Right lobe of liver (tissue), 6 donors: ENCODE measurements around the gene KLHL10. TPM values are rescaled to one million over a fixed set of nuclear protein-coding genes. Genes with fewer than 3 reads are reported as not detected.
A peak's percentile ranks its signal among the peaks of the same experiment; 100 is the strongest.
"Not testable (repeated sequence)": the region's sequence is repeated elsewhere in the genome, so short reads cannot be mapped to it uniquely, and the experiment has no call there.

Source experiments
- ATAC-seq, 4 donors: fragments of 200-7000 bp; cut with Tn5 transposase; one replicate each; pipeline ENCODE4 v1.9.1; 2020; ENCODE audit warnings: mild to moderate bottlenecking in 4 of 4, moderate library complexity in 4 of 4
- DNase-seq, 3 donors: peaks; one replicate each; pipeline ENCODE4 v3.0.0-alpha.2; 2020
- H3K27ac ChIP-seq, 3 donors: fragments of 200-600 bp; one replicate each; pipeline ENCODE4 v1.8.0; 2022
- H3K27me3 ChIP-seq, 2 donors: fragments of 200-600 bp; one replicate each; pipeline ENCODE4 v1.8.0; 2022
- H3K36me3 ChIP-seq, 4 donors: fragments of 200-600 bp; sonication (generic) in 1 of 4; one replicate each; pipeline versions ENCODE4 v1.5.1 to v1.8.0; 2017 to 2022; ENCODE audit warnings: control low read depth in 1 of 4
- H3K4me1 ChIP-seq, 4 donors: fragments of 200-600 bp; sonication (generic) in 1 of 4; one replicate each; pipeline versions ENCODE4 v1.5.1 to v1.8.0; 2017 to 2022; ENCODE audit warnings: control low read depth in 1 of 4
- H3K4me3 ChIP-seq, 3 donors: fragments of 200-600 bp; one replicate each; pipeline ENCODE4 v1.8.0; 2022
- H3K9me3 ChIP-seq, 4 donors: fragments of 200-600 bp; sonication (generic) in 1 of 4; one replicate each; pipeline versions ENCODE4 v1.5.1 to v1.8.0; 2017 to 2022; ENCODE audit warnings: control low read depth in 1 of 4
- POLR2A ChIP-seq: fragments of 450-650 bp; IDR thresholded peaks from one replicate; pipeline ENCODE4 v1.6.1; 2017; ENCODE audit warnings: antibody characterized with exemption, mild to moderate bottlenecking
- WGBS: methylation state at CpG from one replicate; pipeline ENCODE4 v1.1.6; 2018; ENCODE audit warnings: low coverage, low lambda C conversion rate; ENCODE audit not compliant: insufficient coverage; ENCODE audit errors: missing lambda C conversion rate; 5-methylcytosine and 5-hydroxymethylcytosine counted together
- intact Hi-C, 2 donors: fragments of 100-400 bp; cut with DNase I; formaldehyde crosslinking; loops; one replicate each; pipeline versions ENCODE4 v1.11.2 to v1.14.1; 2022
- total RNA-seq, 6 experiments: library from RNA; depleted of rRNA in 2 of 6; stranded (reverse); fragments of >200 nt in 2 of 6; fragmentation: NEBNext Ultra II Directional in 3 of 6; extraction: Animal tissue kit (Norgen Biotek cat#: 25700) in 3 of 6; gene quantifications; one replicate each; pipeline versions ENCODE4 v1.1.0 to v1.2.4, GENCODE V29; 2016 to 2023
- TF ChIP-seq, protein P1 (sequence below), 4 donors: fragments of 200-600 bp in 3 of 4; fragments of 450-650 bp in 1 of 4; IDR thresholded peaks; one replicate each; pipeline versions ENCODE4 v1.5.1 to v1.8.0; 2016 to 2022; ENCODE audit warnings: antibody characterized with exemption in 4 of 4, mild to moderate bottlenecking in 2 of 4
- donor health status: DM: no; HTN: yes; CAD: no.
- donor health status: DM: no; HTN: no; CAD: no.
- donor health status: DM: no; HTN: no; CAD: no.
- donor health status: DM: no; HTN: yes; CAD: no.
- donor health status: DM: no; HTN: yes; CAD: no.

Gene KLHL10
- total RNA-seq, 6 experiments from 2014 or later, result not detected

GRCh38 chr17:41835800-41836549 is 1.6 kb upstream of the KLHL10 start, which contains the start of gene NT5C3B:
Gene NT5C3B (minus strand): TSS chr17:41836232. CDS start chr17:41836193, 39 bp downstream.
- ATAC-seq (peak; percentile 93 to 97 (median 94)), DNase-seq (peak; percentile 65 to 72 (median 72))
- H3K27me3 ChIP-seq, result no peaks in the 10 kb centered on the region
- 2% methylated on average over 41 of the region's 72 CpGs for WGBS
- H3K36me3 ChIP-seq, result peaks cover 0 to 12% (median 0%) of the 10 kb centered on the region in 4 donors
- H3K4me3 ChIP-seq, result peak within 1 kb of the TSS; percentile 92 to 98 (median 96)
- no peaks in the 10 kb centered on the region for H3K9me3 ChIP-seq
- H3K4me1 ChIP-seq, result peaks cover 0 to 6% (median 0%) of the 10 kb centered on the region in 4 donors
- peak; percentile 37 for TF ChIP-seq POLR2A
- TF ChIP-seq, protein P1, sequence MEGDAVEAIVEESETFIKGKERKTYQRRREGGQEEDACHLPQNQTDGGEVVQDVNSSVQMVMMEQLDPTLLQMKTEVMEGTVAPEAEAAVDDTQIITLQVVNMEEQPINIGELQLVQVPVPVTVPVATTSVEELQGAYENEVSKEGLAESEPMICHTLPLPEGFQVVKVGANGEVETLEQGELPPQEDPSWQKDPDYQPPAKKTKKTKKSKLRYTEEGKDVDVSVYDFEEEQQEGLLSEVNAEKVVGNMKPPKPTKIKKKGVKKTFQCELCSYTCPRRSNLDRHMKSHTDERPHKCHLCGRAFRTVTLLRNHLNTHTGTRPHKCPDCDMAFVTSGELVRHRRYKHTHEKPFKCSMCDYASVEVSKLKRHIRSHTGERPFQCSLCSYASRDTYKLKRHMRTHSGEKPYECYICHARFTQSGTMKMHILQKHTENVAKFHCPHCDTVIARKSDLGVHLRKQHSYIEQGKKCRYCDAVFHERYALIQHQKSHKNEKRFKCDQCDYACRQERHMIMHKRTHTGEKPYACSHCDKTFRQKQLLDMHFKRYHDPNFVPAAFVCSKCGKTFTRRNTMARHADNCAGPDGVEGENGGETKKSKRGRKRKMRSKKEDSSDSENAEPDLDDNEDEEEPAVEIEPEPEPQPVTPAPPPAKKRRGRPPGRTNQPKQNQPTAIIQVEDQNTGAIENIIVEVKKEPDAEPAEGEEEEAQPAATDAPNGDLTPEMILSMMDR (IDR thresholded peaks at IDR 0.05), result no peak
- intact Hi-C loops, result no loop called here
- peak within 1 kb of the TSS in 2 of 3 donors; percentile 36 to 58 for H3K27ac ChIP-seq

GRCh38 chr17:41836550-41837196 is 952 bp upstream of the KLHL10 start:
- H3K27me3 ChIP-seq, result no peaks in the 10 kb centered on the region
- intact Hi-C loops, result no loop called here
- no peaks in the 10 kb centered on the region for H3K9me3 ChIP-seq
- TF ChIP-seq POLR2A, result no peak
- TF ChIP-seq, protein P1 (IDR thresholded peaks at IDR 0.05), result no peak
- peaks cover 0 to 6% (median 0%) of the 10 kb centered on the region in 4 donors for H3K4me1 ChIP-seq
- WGBS, result 43% methylated on average over 15 of the region's 21 CpGs
- H3K4me3 ChIP-seq, result peak overlapping the region; percentile 92 to 98 (median 96)
- H3K27ac ChIP-seq, result no peak overlapping the region
- peaks cover 0 to 5% (median 0%) of the 10 kb centered on the region in 4 donors for H3K36me3 ChIP-seq
- ATAC-seq (peak in 1 of 4 donors; percentile 4), DNase-seq (no peak)

DNA sequence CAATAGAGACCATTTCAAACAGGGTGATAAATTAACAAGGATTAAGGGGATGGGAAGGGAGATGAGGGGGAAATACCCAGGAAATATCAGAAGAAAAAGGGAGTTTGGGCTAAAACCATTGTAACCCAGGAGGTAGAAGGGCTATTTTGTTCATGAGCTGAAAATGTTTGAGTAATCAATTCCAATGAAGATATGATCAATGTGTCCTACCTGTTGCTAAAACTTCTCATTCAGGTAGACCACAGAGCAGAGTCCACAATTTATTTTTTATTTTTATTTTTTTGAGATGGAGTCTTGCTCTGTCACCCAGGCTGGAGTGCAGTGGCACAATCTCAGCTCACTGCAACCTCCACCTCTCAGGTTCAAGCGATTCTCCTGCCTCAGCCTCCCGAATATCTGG is 1.8 kb downstream of the KLHL10 start:
- not testable (repeated sequence) for ATAC-seq, DNase-seq

GRCh38 chr17:41840781-41841180 is 3.2 kb downstream of the KLHL10 start:
- H3K36me3 ChIP-seq, H3K4me1 ChIP-seq, H3K9me3 ChIP-seq, H3K27ac ChIP-seq, H3K27me3 ChIP-seq, DNase-seq, intact Hi-C loops, H3K4me3 ChIP-seq, ATAC-seq: not testable (repeated sequence)
- WGBS, result 53% methylated on average over 5 of the region's 6 CpGs

More for the DNA sequence above, 1.8 kb downstream of the KLHL10 start:
- intact Hi-C loops, H3K4me1 ChIP-seq, H3K27me3 ChIP-seq, H3K36me3 ChIP-seq, H3K4me3 ChIP-seq, H3K9me3 ChIP-seq, H3K27ac ChIP-seq: not testable (repeated sequence)
- WGBS, result 95% methylated on average over 2 of the region's 2 CpGs

GRCh38 chr17:41844971-41845370 is 7.3 kb downstream of the KLHL10 start:
- Histone ChIP-seq H3K36me3 (no peaks in the 10 kb centered on the region), H3K27ac (no peak overlapping the region), H3K4me3 (no peak overlapping the region), H3K9me3 (no peaks in the 10 kb centered on the region), H3K4me1 (no peaks in the 10 kb centered on the region), H3K27me3 (no peaks in the 10 kb centered on the region)
- intact Hi-C loops, result no loop called here
- TF ChIP-seq, protein P1 (IDR thresholded peaks at IDR 0.05), result no peak
- no peak for TF ChIP-seq POLR2A
- no peak for ATAC-seq
- WGBS, result 93% methylated on average over 6 of the region's 6 CpGs
- DNase-seq, result no peak
